Activated T-cell treated with anti-CD3 and anti-CD28 coated beads, Interleukin-2, amount 50 U/mL, for 4 hours (primary cell): ENCODE results near the gene MBD3L4. TPM values are rescaled to one million over a fixed set of nuclear protein-coding genes. Genes with fewer than 3 reads are reported as not detected.

ENCODE experiments used
- total RNA-seq, 3 donors: library from RNA; stranded (reverse); gene quantifications; one replicate each; pipeline ENCODE4 v1.2.1, GENCODE V29; 2021

Gene MBD3L4
- total RNA-seq, 3 donors from 2014 or later: not detected

Other genes with a start within 250 kb of the MBD3L4 start
- 1 to 10 TPM; 2.2 to 3.1 (median 2.7) TPM for gene ADGRE1, start 152.6 kb downstream of the MBD3L4 start, total RNA-seq
- not detected for gene MBD3L2B, start 18.7 kb downstream of the MBD3L4 start, total RNA-seq
- gene MBD3L5, start 9.6 kb downstream of the MBD3L4 start, total RNA-seq: not detected
- not detected for gene MBD3L2, start 9.1 kb upstream of the MBD3L4 start, total RNA-seq
- gene MBD3L3, start 18.5 kb upstream of the MBD3L4 start, total RNA-seq: not detected
- 10 to 100 TPM; 12.1 to 13.2 (median 13.0) TPM for gene ZNF557, start 29.5 kb upstream of the MBD3L4 start, total RNA-seq